ENCODE measurements around the gene MMP7. TPM values are rescaled to one million over a fixed set of nuclear protein-coding genes. Genes with fewer than 3 reads are reported as not detected.

The MMP7 gene
- polyA plus RNA-seq, 3 donors = 28.8 TPM; not detected in 2

GRCh38 chr11:102476069-102476468 is 54.5 kb downstream of the MMP7 start:
- no peak overlapping the region for H3K27ac ChIP-seq (ENCODE audit: low read depth, low read length)
- WGBS, 3 donors = 52 to 78% (median 58%) methylated on average over 1 of the region's 1 CpG

GRCh38 chr11:102473543-102473942 is 57.0 kb downstream of the MMP7 start:
- H3K27ac ChIP-seq (ENCODE audit: low read depth, low read length) = no peak overlapping the region
- 85 to 96% (median 91%) methylated on average over 5 of the region's 5 CpGs for WGBS, 3 donors

- no peak overlapping the region for H3K27ac ChIP-seq (ENCODE audit: low read depth, low read length)
- WGBS, 3 donors = 94 to 98% (median 97%) methylated on average over 4 of the region's 4 CpGs
Measured at GRCh38 chr11:102472127-102472526, 58.4 kb downstream of the MMP7 start.

- no peak overlapping the region for H3K27ac ChIP-seq (ENCODE audit: low read depth, low read length)
Measured at GRCh38 chr11:102471474-102471873, 59.1 kb downstream of the MMP7 start.

Other genes with a start within 250 kb of the MMP7 start
- 1 to 10 TPM; 3.6 to 9.7 (median 4.3) TPM for gene BIRC3, start 213.3 kb downstream of the MMP7 start, polyA plus RNA-seq
- 10 to 100 TPM; 18.3 to 36.0 (median 18.6) TPM for gene BIRC2, start 183.5 kb downstream of the MMP7 start, polyA plus RNA-seq
- gene TMEM123, start 78.0 kb downstream of the MMP7 start, polyA plus RNA-seq = 10 to 100 TPM; 32.5 to 43.7 (median 33.1) TPM
- gene MMP20, start 94.6 kb upstream of the MMP7 start, polyA plus RNA-seq = not detected
- gene MMP27, start 175.0 kb upstream of the MMP7 start, polyA plus RNA-seq = under 1 TPM in 1 of 3 donors, not detected in 2; 0.07 TPM
- 1 to 10 TPM in 1 of 3 donors, under 1 TPM in 2; 0.31 to 5.2 (median 0.40) TPM for gene MMP8, start 194.2 kb upstream of the MMP7 start, polyA plus RNA-seq
- under 1 TPM in 2 of 3 donors, not detected in 1; 0.06 to 0.25 TPM for gene MMP10, start 249.9 kb upstream of the MMP7 start, polyA plus RNA-seq